Measurements from ENCODE around the gene CTNNA2. TPM values are rescaled to one million over a fixed set of nuclear protein-coding genes. Genes with fewer than 3 reads are reported as not detected.

Gene CTNNA2
- total RNA-seq, 1 donor from 2014 or later, result 43.5 TPM

- Histone ChIP-seq H3K4me1 (no peaks in the 10 kb centered on the region), H4K20me1 (ENCODE audit: low read depth) (no peaks in the 10 kb centered on the region), H3K36me3 (no peaks in the 10 kb centered on the region), H2AFZ (replicated peaks) (no peak overlapping the region), H3K79me2 (ENCODE audit: low read depth) (no peaks in the 10 kb centered on the region), H3K4me3 (no peak overlapping the region), H3F3A (ENCODE audit: low read depth) (no peaks in the 10 kb centered on the region), H3K9ac (no peak overlapping the region), H3K27ac (no peak overlapping the region), H3K4me2 (no peak overlapping the region), H3K27me3 (no peaks in the 10 kb centered on the region), H3K9me3 (ENCODE audit: low read depth) (no peaks in the 10 kb centered on the region)
- Mint-ChIP-seq H3K27ac (no peak overlapping the region), H3K36me3 (no peaks in the 10 kb centered on the region), H3K4me1 (peaks cover 3% of the 10 kb centered on the region), H3K27me3 (ENCODE audit: insufficient read depth, low read depth) (no peaks in the 10 kb centered on the region), H3K4me3 (no peak overlapping the region), H3K9me3 (no peaks in the 10 kb centered on the region)
- DNase-seq (ENCODE audit: low spot score), result peak; percentile 61
- TF ChIP-seq CTCF (IDR thresholded peaks at IDR 0.05), result peak; percentile 69
- TF ChIP-seq EZH2 (IDR thresholded peaks at IDR 0.05), result no peak
- TF ChIP-seq EZH2phosphoT487 (IDR thresholded peaks at IDR 0.05), result no peak
Observed at GRCh38 chr2:79982445-79982844, 469.6 kb downstream of the CTNNA2 start.

GRCh38 chr2:79984476-79984875 is 471.6 kb downstream of the CTNNA2 start:
- Mint-ChIP-seq H3K27me3 (ENCODE audit: insufficient read depth, low read depth) (no peaks in the 10 kb centered on the region), H3K9me3 (no peaks in the 10 kb centered on the region), H3K4me3 (no peak overlapping the region), H3K27ac (no peak overlapping the region), H3K4me1 (peaks cover 3% of the 10 kb centered on the region), H3K36me3 (no peaks in the 10 kb centered on the region)
- Histone ChIP-seq H3K79me2 (ENCODE audit: low read depth) (no peaks in the 10 kb centered on the region), H3K27ac (no peak overlapping the region), H3K27me3 (no peaks in the 10 kb centered on the region), H3F3A (ENCODE audit: low read depth) (no peaks in the 10 kb centered on the region), H3K9ac (no peak overlapping the region), H4K20me1 (ENCODE audit: low read depth) (no peaks in the 10 kb centered on the region), H3K9me3 (ENCODE audit: low read depth) (no peaks in the 10 kb centered on the region), H3K4me1 (no peaks in the 10 kb centered on the region), H3K4me2 (no peak overlapping the region), H3K4me3 (no peak overlapping the region), H3K36me3 (no peaks in the 10 kb centered on the region), H2AFZ (replicated peaks) (no peak overlapping the region)
- no peak for DNase-seq (ENCODE audit: low spot score)
- no peak for TF ChIP-seq EZH2phosphoT487 (IDR thresholded peaks at IDR 0.05)
- no peak for TF ChIP-seq EZH2 (IDR thresholded peaks at IDR 0.05)
- no peak for TF ChIP-seq CTCF (IDR thresholded peaks at IDR 0.05)

GRCh38 chr2:79985145-79985544 is 472.3 kb downstream of the CTNNA2 start:
- H3K36me3 ChIP-seq, result no peaks in the 10 kb centered on the region
- H3K4me2 ChIP-seq, result no peak overlapping the region
- no peak overlapping the region for H3K27ac ChIP-seq
- no peak for DNase-seq (ENCODE audit: low spot score)
- Mint-ChIP-seq H3K27me3 (ENCODE audit: insufficient read depth, low read depth) (peaks cover 2% of the 10 kb centered on the region), H3K4me3 (no peak overlapping the region), H3K4me1 (peaks cover 3% of the 10 kb centered on the region), H3K36me3 (no peaks in the 10 kb centered on the region), H3K9me3 (no peaks in the 10 kb centered on the region), H3K27ac (no peak overlapping the region)
- no peak overlapping the region for H3K9ac ChIP-seq
- H2AFZ ChIP-seq (replicated peaks), result no peak overlapping the region
- H3F3A ChIP-seq (ENCODE audit: low read depth), result no peaks in the 10 kb centered on the region
- no peaks in the 10 kb centered on the region for H4K20me1 ChIP-seq (ENCODE audit: low read depth)
- no peaks in the 10 kb centered on the region for H3K9me3 ChIP-seq (ENCODE audit: low read depth)
- no peaks in the 10 kb centered on the region for H3K4me1 ChIP-seq
- no peak overlapping the region for H3K4me3 ChIP-seq
- no peaks in the 10 kb centered on the region for H3K27me3 ChIP-seq
- TF ChIP-seq CTCF (IDR thresholded peaks at IDR 0.05) (no peak), EZH2 (IDR thresholded peaks at IDR 0.05) (no peak), EZH2phosphoT487 (IDR thresholded peaks at IDR 0.05) (no peak)
- no peaks in the 10 kb centered on the region for H3K79me2 ChIP-seq (ENCODE audit: low read depth)

All from neural progenitor cell (in vitro differentiated cells).